Keratinocyte (primary cell): ENCODE data around the gene ZNF516. TPM values are rescaled to one million over a fixed set of nuclear protein-coding genes. Genes with fewer than 3 reads are reported as not detected.

Experiments
- DNase-seq: peaks from one replicate; pipeline ENCODE4 v3.0.0-alpha.2; 2011; ENCODE audit warnings: low read depth, missing footprints, low spot score
- FAIRE-seq: peaks from 2 replicates; lab custom pipeline; 2011; peaks lifted over from hg19 to GRCh38; lab: Jason Lieb, UNC
- H2AFZ ChIP-seq: 2 replicates; pipeline ENCODE4 v1.6.0; 2012; ENCODE audit warnings: low read length, control low read depth, inconsistent platforms; ENCODE audit not compliant: control insufficient read depth
- H3K27ac ChIP-seq: 2 replicates; pipeline ENCODE4 v1.5.1; 2011; ENCODE audit warnings: low read length; ENCODE audit not compliant: control insufficient read depth, insufficient read depth
- H3K27me3 ChIP-seq: 3 replicates; pipeline ENCODE4 v1.6.0; 2011; ENCODE audit warnings: low read length; ENCODE audit not compliant: control insufficient read depth, insufficient read depth; ENCODE audit errors: extremely low read depth
- H3K36me3 ChIP-seq, 2 experiments: 2 replicates in 1 of 2; 3 replicates in 1 of 2; pipeline ENCODE4 v1.5.1; 2011; ENCODE audit warnings: low read length in 2 of 2, mild to moderate bottlenecking in 1 of 2; ENCODE audit not compliant: control insufficient read depth in 2 of 2, insufficient read depth in 2 of 2; ENCODE audit errors: extremely low read depth in 1 of 2
- H3K4me1 ChIP-seq: 3 replicates; pipeline ENCODE4 v1.5.1; 2011; ENCODE audit warnings: low read length; ENCODE audit not compliant: control insufficient read depth, insufficient read depth; ENCODE audit errors: extremely low read depth
- H3K4me2 ChIP-seq: 3 replicates; pipeline ENCODE4 v1.6.0; 2011; ENCODE audit warnings: low read depth, low read length; ENCODE audit not compliant: control insufficient read depth, insufficient read depth; ENCODE audit errors: extremely low read depth
- H3K4me3 ChIP-seq, 3 experiments: fragments of 200-600 bp in 1 of 3; sonication (generic) in 1 of 3; 2 replicates in 2 of 3; 3 replicates in 1 of 3; pipeline ENCODE4 v1.5.1; 2011 to 2016; ENCODE audit warnings: low read length in 3 of 3, mild to moderate bottlenecking in 3 of 3, control low read depth in 2 of 3, inconsistent platforms in 1 of 3, low read depth in 1 of 3, mixed read lengths in 1 of 3, mixed run types in 1 of 3, moderate library complexity in 1 of 3; ENCODE audit not compliant: control insufficient read depth in 2 of 3, insufficient read depth in 2 of 3; ENCODE audit errors: extremely low read depth in 1 of 3
- H3K79me2 ChIP-seq: 2 replicates; pipeline ENCODE4 v1.6.0; 2012; ENCODE audit warnings: low read length; ENCODE audit not compliant: control insufficient read depth, insufficient read depth
- H3K9ac ChIP-seq: 3 replicates; pipeline ENCODE4 v1.6.0; 2011; ENCODE audit warnings: low read length; ENCODE audit not compliant: control insufficient read depth, insufficient read depth; ENCODE audit errors: extremely low read depth
- H3K9me1 ChIP-seq: 3 replicates; pipeline ENCODE4 v1.6.0; 2011; ENCODE audit warnings: low read length; ENCODE audit not compliant: control insufficient read depth, insufficient read depth; ENCODE audit errors: extremely low read depth
- H3K9me3 ChIP-seq: 2 replicates; pipeline ENCODE4 v1.5.1; 2012; ENCODE audit warnings: low read depth, low read length; ENCODE audit not compliant: control insufficient read depth
- H4K20me1 ChIP-seq: 3 replicates; pipeline ENCODE4 v1.6.0; 2011; ENCODE audit warnings: low read length; ENCODE audit not compliant: control insufficient read depth, insufficient read depth; ENCODE audit errors: extremely low read depth
- CTCF ChIP-seq, 3 experiments: IDR thresholded peaks in 1 of 3; conservative IDR thresholded peaks in 1 of 3; optimal IDR thresholded peaks in 1 of 3; 2 replicates in 2 of 3; 3 replicates in 1 of 3; pipeline versions ENCODE3 to v1.5.1; 2011; ENCODE audit warnings: low read length in 3 of 3, mild to moderate bottlenecking in 3 of 3, moderate library complexity in 2 of 3, control low read depth in 1 of 3, inconsistent platforms in 1 of 3; ENCODE audit not compliant: insufficient read depth in 2 of 3; ENCODE audit errors: extremely low read depth in 1 of 3
- EZH2 ChIP-seq: IDR thresholded peaks from one replicate; pipeline ENCODE4 v1.6.1; 2012; ENCODE audit warnings: inconsistent platforms, mild to moderate bottlenecking, low read length, moderate library complexity
- dilution Hi-C: fragments of 300-500 bp; cut with MboI; formaldehyde crosslinking; loops from one replicate; pipeline ENCODE4 v1.7.0; 2020; ENCODE audit warnings: low sequenced_read_pairs; ENCODE audit not compliant: extremely low pct_ligation_motif_present
- polyA plus RNA-seq, 5 experiments: library from polyadenylated mRNA; depleted of rRNA in 3 of 5; stranded (reverse) in 3 of 5; stranded (forward) in 1 of 5; unstranded in 1 of 5; fragments of >200 nt; gene quantifications; 1 replicate in 1 of 5; 2 replicates in 3 of 5; 3 replicates in 1 of 5; pipeline versions ENCODE4 v1.2.1 to v1.2.3, GENCODE V29; 2011 to 2012; ENCODE audit warnings: missing spikeins in 2 of 5, low read depth in 1 of 5, low replicate concordance in 1 of 5

ZNF516 gene
- polyA plus RNA-seq, 1 donor (not counting 4 experiments of a cell fraction or from before 2014, with no cell fraction given), result 9.3 TPM

GRCh38 chr18:76410660-76411417 is 84.2 kb downstream of the ZNF516 start:
- Histone ChIP-seq H3K9me3 (no peaks in the 10 kb centered on the region), H3K27ac (no peak overlapping the region), H3K27me3 (no peaks in the 10 kb centered on the region), H2AFZ (no peak overlapping the region), H3K4me2 (no peak overlapping the region), H3K9me1 (no peaks in the 10 kb centered on the region), H3K4me1 (no peaks in the 10 kb centered on the region), H3K36me3 (peaks cover 0 to 12% of the 10 kb centered on the region in 2 experiments), H4K20me1 (peaks cover 8% of the 10 kb centered on the region), H3K79me2 (peaks cover 47% of the 10 kb centered on the region), H3K4me3 (no peak overlapping the region), H3K9ac (no peak overlapping the region)
- no peak for FAIRE-seq
- TF ChIP-seq EZH2 (no peak), CTCF (optimal IDR thresholded peaks at IDR 0.05 in 1 of 3, IDR thresholded peaks at IDR 0.05 in 1 of 3, conservative IDR thresholded peaks at IDR 0.05 in 1 of 3; ENCODE audit: extremely low read depth in 1 of 3, insufficient read depth in 2 of 3, low read length in 3 of 3) (no peak)
- DNase-seq, result no peak
- dilution Hi-C loops, result no loop called here

GRCh38 chr18:76410033-76410432 is 85.0 kb downstream of the ZNF516 start:
- DNase-seq, result no peak
- Histone ChIP-seq H4K20me1 (peaks cover 8% of the 10 kb centered on the region), H3K9me3 (no peaks in the 10 kb centered on the region), H3K79me2 (peaks cover 47% of the 10 kb centered on the region), H3K4me2 (no peak overlapping the region), H3K27me3 (no peaks in the 10 kb centered on the region), H2AFZ (no peak overlapping the region), H3K27ac (no peak overlapping the region), H3K9me1 (no peaks in the 10 kb centered on the region), H3K4me1 (no peaks in the 10 kb centered on the region), H3K9ac (no peak overlapping the region), H3K36me3 (peaks cover 0 to 11% of the 10 kb centered on the region in 2 experiments), H3K4me3 (no peak overlapping the region)
- dilution Hi-C loops, result no loop called here
- TF ChIP-seq EZH2, result no peak
- no peak for TF ChIP-seq CTCF (optimal IDR thresholded peaks at IDR 0.05 in 1 of 3, IDR thresholded peaks at IDR 0.05 in 1 of 3, conservative IDR thresholded peaks at IDR 0.05 in 1 of 3; ENCODE audit: extremely low read depth in 1 of 3, insufficient read depth in 2 of 3, low read length in 3 of 3)
- no peak for FAIRE-seq
